H1 (cell line): Measurements from ENCODE around the gene UNK. TPM values are rescaled to one million over a fixed set of nuclear protein-coding genes. Genes with fewer than 3 reads are reported as not detected.

ENCODE experiments used
- CHD1 ChIP-seq: IDR thresholded peaks from 2 replicates; pipeline ENCODE4 v1.6.1; 2012; ENCODE audit warnings: low read depth, low read length, improper control_type of control experiment
- CREB1 ChIP-seq: IDR thresholded peaks from 2 replicates; pipeline ENCODE4 v1.6.1; 2012; ENCODE audit warnings: inconsistent platforms
- CTBP2 ChIP-seq: IDR thresholded peaks from 2 replicates; pipeline ENCODE4 v1.7.0; 2011; ENCODE audit warnings: borderline replicate concordance, mild to moderate bottlenecking, moderate library complexity, mixed read lengths, low read length; ENCODE audit not compliant: insufficient read depth, insufficient read length
- KDM1A ChIP-seq: fragments of 200-600, 300-600 bp; sonication (generic); IDR thresholded peaks from 2 replicates; pipeline ENCODE4 v1.7.1; 2016; ENCODE audit warnings: mild to moderate bottlenecking, low read length, borderline replicate concordance
- POU5F1 ChIP-seq: IDR thresholded peaks from 2 replicates; pipeline ENCODE4 v1.6.1; 2011; ENCODE audit warnings: low read depth, mild to moderate bottlenecking, low read length, moderate library complexity
- RFX5 ChIP-seq: IDR thresholded peaks from 2 replicates; pipeline ENCODE4 v1.6.1; 2011; ENCODE audit warnings: low read depth, low read length, improper control_type of control experiment, borderline replicate concordance
- SP2 ChIP-seq: IDR thresholded peaks from 2 replicates; pipeline ENCODE4 v1.6.1; 2012; ENCODE audit warnings: mild to moderate bottlenecking, low read length, inconsistent platforms
- TAF7 ChIP-seq: optimal IDR thresholded peaks from 2 replicates; pipeline ENCODE3; 2011; ENCODE audit warnings: low read depth, mild to moderate bottlenecking, inconsistent platforms, low read length, moderate library complexity, borderline replicate concordance
- TBP ChIP-seq: IDR thresholded peaks from 2 replicates; pipeline ENCODE4 v1.6.1; 2011; ENCODE audit warnings: low read depth, low read length, improper control_type of control experiment
- polyA plus RNA-seq, 7 experiments: library from polyadenylated mRNA; depleted of rRNA in 3 of 7; stranded (reverse) in 5 of 7; unstranded in 2 of 7; fragments of >200 nt in 5 of 7; fragments of 200-250 nt in 2 of 7; gene quantifications; 1 replicate in 5 of 7; 2 replicates in 1 of 7; 4 replicates in 1 of 7; pipeline versions ENCODE4 v1.2.1 to v1.2.3, GENCODE V29; 2011 to 2013; ENCODE audit warnings: missing spikeins in 2 of 7, mixed read lengths in 2 of 7
- total RNA-seq: library from RNA; stranded (reverse); fragmentation: NEBNext Ultra II Directional; extraction: Animal tissue kit (Norgen Biotek cat#: 25700); gene quantifications from 2 replicates; pipeline ENCODE4 v1.2.1, GENCODE V29; 2021
- TF ChIP-seq, protein P1 (sequence below): fragments of 300-600 bp; sonication (generic); IDR thresholded peaks from 2 replicates; pipeline ENCODE4 v1.7.1; 2012; ENCODE audit warnings: low read length, moderate library complexity, mild to moderate bottlenecking, inconsistent platforms; ENCODE audit not compliant: insufficient replicate concordance

UNK gene
- total and polyA plus RNA-seq, 2 of the 8 experiments (the other 6 are each of a cell fraction or from before 2014, with no cell fraction given) = 24.2 to 33.3 TPM

DNA sequence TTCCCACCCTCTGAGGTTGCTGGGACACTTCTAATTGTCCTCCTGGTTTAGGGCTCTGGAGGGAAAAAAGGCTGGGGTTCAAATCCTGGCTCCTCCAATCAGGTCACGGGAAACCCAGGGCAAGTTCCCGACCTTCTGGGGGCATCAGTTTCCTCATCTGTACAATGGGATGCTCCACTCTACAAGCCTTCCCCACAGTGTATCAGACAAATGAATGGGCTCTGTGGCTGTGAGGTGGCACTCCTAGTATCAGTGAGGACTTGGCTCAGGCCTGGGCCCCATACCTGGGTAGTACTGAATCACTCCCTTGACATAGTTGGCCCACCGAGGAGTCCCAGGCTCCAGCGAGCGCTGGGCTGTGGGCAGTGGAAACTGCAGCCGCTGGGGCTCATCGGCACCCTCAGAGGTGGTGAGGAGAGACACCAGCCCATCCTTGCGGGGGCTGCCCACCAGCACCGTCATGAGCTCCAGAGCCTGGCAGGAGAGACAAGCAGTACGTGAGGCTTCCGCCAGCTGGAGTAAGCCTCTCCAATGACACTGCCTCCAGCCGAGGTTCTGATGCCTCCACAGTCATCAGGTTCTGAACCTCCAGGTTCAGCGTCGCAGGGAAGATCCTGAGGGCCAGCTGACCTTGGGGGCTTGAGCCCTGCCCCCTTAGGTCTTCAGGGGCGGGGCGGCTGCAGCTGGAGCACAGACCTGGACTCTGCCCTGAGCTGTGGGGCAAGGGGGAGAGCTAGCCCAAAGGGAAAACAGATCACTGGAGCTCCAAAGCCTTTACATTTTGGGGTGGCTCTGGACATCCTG is 20.8 kb upstream of the UNK start (continued):
- TF ChIP-seq CTBP2 (no peak), RFX5 (no peak), POU5F1 (no peak), SP2 (no peak), KDM1A (no peak), CHD1 (no peak), TAF7 (no peak), CREB1 (no peak), TBP (no peak)
- TF ChIP-seq, protein P1, sequence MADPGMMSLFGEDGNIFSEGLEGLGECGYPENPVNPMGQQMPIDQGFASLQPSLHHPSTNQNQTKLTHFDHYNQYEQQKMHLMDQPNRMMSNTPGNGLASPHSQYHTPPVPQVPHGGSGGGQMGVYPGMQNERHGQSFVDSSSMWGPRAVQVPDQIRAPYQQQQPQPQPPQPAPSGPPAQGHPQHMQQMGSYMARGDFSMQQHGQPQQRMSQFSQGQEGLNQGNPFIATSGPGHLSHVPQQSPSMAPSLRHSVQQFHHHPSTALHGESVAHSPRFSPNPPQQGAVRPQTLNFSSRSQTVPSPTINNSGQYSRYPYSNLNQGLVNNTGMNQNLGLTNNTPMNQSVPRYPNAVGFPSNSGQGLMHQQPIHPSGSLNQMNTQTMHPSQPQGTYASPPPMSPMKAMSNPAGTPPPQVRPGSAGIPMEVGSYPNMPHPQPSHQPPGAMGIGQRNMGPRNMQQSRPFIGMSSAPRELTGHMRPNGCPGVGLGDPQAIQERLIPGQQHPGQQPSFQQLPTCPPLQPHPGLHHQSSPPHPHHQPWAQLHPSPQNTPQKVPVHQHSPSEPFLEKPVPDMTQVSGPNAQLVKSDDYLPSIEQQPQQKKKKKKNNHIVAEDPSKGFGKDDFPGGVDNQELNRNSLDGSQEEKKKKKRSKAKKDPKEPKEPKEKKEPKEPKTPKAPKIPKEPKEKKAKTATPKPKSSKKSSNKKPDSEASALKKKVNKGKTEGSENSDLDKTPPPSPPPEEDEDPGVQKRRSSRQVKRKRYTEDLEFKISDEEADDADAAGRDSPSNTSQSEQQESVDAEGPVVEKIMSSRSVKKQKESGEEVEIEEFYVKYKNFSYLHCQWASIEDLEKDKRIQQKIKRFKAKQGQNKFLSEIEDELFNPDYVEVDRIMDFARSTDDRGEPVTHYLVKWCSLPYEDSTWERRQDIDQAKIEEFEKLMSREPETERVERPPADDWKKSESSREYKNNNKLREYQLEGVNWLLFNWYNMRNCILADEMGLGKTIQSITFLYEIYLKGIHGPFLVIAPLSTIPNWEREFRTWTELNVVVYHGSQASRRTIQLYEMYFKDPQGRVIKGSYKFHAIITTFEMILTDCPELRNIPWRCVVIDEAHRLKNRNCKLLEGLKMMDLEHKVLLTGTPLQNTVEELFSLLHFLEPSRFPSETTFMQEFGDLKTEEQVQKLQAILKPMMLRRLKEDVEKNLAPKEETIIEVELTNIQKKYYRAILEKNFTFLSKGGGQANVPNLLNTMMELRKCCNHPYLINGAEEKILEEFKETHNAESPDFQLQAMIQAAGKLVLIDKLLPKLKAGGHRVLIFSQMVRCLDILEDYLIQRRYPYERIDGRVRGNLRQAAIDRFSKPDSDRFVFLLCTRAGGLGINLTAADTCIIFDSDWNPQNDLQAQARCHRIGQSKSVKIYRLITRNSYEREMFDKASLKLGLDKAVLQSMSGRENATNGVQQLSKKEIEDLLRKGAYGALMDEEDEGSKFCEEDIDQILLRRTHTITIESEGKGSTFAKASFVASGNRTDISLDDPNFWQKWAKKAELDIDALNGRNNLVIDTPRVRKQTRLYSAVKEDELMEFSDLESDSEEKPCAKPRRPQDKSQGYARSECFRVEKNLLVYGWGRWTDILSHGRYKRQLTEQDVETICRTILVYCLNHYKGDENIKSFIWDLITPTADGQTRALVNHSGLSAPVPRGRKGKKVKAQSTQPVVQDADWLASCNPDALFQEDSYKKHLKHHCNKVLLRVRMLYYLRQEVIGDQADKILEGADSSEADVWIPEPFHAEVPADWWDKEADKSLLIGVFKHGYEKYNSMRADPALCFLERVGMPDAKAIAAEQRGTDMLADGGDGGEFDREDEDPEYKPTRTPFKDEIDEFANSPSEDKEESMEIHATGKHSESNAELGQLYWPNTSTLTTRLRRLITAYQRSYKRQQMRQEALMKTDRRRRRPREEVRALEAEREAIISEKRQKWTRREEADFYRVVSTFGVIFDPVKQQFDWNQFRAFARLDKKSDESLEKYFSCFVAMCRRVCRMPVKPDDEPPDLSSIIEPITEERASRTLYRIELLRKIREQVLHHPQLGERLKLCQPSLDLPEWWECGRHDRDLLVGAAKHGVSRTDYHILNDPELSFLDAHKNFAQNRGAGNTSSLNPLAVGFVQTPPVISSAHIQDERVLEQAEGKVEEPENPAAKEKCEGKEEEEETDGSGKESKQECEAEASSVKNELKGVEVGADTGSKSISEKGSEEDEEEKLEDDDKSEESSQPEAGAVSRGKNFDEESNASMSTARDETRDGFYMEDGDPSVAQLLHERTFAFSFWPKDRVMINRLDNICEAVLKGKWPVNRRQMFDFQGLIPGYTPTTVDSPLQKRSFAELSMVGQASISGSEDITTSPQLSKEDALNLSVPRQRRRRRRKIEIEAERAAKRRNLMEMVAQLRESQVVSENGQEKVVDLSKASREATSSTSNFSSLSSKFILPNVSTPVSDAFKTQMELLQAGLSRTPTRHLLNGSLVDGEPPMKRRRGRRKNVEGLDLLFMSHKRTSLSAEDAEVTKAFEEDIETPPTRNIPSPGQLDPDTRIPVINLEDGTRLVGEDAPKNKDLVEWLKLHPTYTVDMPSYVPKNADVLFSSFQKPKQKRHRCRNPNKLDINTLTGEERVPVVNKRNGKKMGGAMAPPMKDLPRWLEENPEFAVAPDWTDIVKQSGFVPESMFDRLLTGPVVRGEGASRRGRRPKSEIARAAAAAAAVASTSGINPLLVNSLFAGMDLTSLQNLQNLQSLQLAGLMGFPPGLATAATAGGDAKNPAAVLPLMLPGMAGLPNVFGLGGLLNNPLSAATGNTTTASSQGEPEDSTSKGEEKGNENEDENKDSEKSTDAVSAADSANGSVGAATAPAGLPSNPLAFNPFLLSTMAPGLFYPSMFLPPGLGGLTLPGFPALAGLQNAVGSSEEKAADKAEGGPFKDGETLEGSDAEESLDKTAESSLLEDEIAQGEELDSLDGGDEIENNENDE = no peak
